Mucosa of rectum (tissue), 2 donors: ENCODE measurements around the gene CTNNA1.
"Not testable (repeated sequence)": the region's sequence is repeated elsewhere in the genome, so short reads cannot be mapped to it uniquely, and the experiment has no call there.

Experiments used
- H3K27ac ChIP-seq, 2 donors: one replicate each; pipeline ENCODE4 v1.7.0; 2013; ENCODE audit warnings: inconsistent platforms in 2 of 2, low read depth in 2 of 2, low read length in 2 of 2
- H3K27me3 ChIP-seq, 2 donors: one replicate each; pipeline ENCODE4 v1.7.0; 2013; ENCODE audit warnings: low read length in 2 of 2; ENCODE audit not compliant: control insufficient read depth in 2 of 2, insufficient read depth in 2 of 2
- H3K36me3 ChIP-seq, 2 donors: one replicate each; pipeline ENCODE4 v1.7.0; 2013; ENCODE audit warnings: low read length in 2 of 2; ENCODE audit not compliant: control insufficient read depth in 2 of 2, insufficient read depth in 2 of 2
- H3K4me1 ChIP-seq, 2 donors: one replicate each; pipeline ENCODE4 v1.7.0; 2013; ENCODE audit warnings: low read length in 2 of 2, mild to moderate bottlenecking in 1 of 2; ENCODE audit not compliant: control insufficient read depth in 2 of 2, insufficient read depth in 2 of 2
- H3K4me3 ChIP-seq, 2 donors: one replicate each; pipeline ENCODE4 v1.7.0; 2013; ENCODE audit warnings: low read length in 2 of 2
- H3K9ac ChIP-seq, 2 donors: one replicate each; pipeline ENCODE4 v1.7.0; 2013; ENCODE audit warnings: low read length in 2 of 2, low read depth in 1 of 2, mild to moderate bottlenecking in 1 of 2
- H3K9me3 ChIP-seq, 2 donors: one replicate each; pipeline ENCODE4 v1.7.0; 2013; ENCODE audit warnings: low read length in 2 of 2; ENCODE audit not compliant: control insufficient read depth in 2 of 2
- donor health status: healthy.
- donor health status: Normal muscosa, but diverticular disease.

Gene CTNNA1, protein sequence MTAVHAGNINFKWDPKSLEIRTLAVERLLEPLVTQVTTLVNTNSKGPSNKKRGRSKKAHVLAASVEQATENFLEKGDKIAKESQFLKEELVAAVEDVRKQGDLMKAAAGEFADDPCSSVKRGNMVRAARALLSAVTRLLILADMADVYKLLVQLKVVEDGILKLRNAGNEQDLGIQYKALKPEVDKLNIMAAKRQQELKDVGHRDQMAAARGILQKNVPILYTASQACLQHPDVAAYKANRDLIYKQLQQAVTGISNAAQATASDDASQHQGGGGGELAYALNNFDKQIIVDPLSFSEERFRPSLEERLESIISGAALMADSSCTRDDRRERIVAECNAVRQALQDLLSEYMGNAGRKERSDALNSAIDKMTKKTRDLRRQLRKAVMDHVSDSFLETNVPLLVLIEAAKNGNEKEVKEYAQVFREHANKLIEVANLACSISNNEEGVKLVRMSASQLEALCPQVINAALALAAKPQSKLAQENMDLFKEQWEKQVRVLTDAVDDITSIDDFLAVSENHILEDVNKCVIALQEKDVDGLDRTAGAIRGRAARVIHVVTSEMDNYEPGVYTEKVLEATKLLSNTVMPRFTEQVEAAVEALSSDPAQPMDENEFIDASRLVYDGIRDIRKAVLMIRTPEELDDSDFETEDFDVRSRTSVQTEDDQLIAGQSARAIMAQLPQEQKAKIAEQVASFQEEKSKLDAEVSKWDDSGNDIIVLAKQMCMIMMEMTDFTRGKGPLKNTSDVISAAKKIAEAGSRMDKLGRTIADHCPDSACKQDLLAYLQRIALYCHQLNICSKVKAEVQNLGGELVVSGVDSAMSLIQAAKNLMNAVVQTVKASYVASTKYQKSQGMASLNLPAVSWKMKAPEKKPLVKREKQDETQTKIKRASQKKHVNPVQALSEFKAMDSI

DNA sequence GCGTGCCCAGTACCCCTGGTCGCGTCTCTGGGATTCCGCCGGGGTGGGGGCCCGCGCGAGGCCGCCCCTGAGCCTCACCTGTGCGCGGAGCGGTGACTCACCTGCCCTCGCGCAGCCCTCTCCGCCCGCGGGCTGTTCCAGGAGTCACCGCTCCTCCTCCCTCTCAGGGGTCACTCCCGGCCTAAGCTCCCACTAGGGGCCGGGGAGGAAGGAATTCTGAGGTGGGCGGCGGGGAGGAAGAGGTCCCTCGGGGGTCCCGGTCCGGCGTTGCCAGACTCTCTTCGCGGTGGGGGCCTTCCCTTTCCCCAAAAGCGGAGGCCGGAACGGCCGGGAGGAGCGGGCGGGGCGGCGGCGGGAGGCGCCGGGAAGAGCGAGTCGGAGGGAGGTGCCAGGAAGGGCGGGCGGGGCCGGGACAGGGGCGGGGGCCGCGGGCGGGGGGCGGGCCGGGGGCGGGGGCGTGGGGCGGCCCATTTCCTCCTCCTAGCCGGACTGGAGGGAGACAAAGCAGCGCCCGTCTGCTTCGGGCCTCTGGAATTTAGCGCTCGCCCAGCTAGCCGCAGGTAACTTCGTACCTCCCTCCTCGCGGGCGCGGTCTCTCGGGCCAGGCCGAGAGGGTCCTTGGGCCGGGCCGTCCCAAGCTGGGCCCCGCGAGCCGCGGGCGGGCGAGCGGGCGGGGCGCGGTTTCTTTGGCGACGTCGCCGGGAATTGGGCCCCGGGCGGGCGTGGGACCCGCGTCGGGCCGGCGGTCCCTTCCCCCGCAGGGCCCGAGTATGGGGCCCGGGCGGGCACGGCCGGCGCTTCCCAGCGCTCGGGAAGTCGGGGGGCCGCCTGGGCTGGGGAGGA lies at the start of gene CTNNA1:
Gene CTNNA1, plus strand, starts transcription at position 475 of the 843 bp plus-strand sequence. CDS start 28,500 bp downstream, outside the sequence.
- Histone ChIP-seq H3K27me3 (no peaks in the 10 kb centered on the region), H3K9me3 (no peaks in the 10 kb centered on the region), H3K4me1 (peaks cover 10 to 20% of the 10 kb centered on the region in 2 donors)

DNA sequence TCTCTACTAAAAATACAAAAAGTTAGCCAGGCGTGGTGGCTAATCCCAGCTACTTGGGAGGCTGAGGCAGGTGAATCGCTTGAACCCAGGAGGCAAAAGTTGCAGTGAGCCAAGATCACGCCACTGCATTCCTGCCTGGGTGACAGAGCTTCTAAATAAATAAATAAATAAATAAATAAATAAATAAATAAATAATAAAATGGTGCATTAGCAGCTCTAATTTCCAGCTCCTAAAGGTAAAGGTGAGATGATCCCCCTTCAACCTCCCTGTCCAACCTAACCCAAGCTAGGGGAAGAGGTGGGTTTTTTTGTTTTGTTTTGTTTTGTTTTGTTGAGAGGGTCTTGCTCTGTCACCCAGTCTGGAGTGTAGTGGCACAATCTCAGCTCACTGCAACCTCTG lies 49.4 kb upstream of the CTNNA1 start:
- H3K9me3 ChIP-seq, H3K36me3 ChIP-seq, H3K9ac ChIP-seq, H3K4me3 ChIP-seq, H3K27ac ChIP-seq, H3K4me1 ChIP-seq, H3K27me3 ChIP-seq: not testable (repeated sequence)

More for the DNA sequence above, at the start of gene CTNNA1:
- Histone ChIP-seq H3K4me3 (peak within 1 kb of the TSS; percentile 84 to 87), H3K27ac (peak within 1 kb of the TSS; percentile 97 to 99), H3K9ac (peak within 1 kb of the TSS; percentile 85 to 93), H3K36me3 (peaks cover 0 to 6% of the 10 kb centered on the region in 2 donors)

DNA sequence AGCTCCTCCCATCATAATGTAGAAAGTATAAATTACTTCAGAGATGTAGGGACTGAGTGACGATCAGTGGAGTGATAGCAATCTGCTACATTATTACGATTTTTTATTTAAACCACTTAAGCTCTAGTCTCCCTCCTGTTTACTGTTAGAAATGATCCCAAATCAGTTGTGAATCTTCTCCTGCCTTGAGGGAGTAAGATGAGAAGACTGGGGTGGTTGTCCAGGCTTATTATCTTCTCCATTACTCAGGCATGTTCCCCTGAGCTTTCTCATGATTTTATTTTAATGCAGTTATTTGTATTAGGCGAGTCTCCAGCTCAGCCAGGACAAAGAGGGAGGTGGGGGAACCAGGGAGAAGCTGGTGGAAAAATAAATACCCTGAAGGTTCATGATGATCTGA lies 48.2 kb upstream of the CTNNA1 start:
- Histone ChIP-seq H3K4me1 (no peaks in the 10 kb centered on the region), H3K27ac (no peak overlapping the region), H3K9me3 (no peaks in the 10 kb centered on the region), H3K4me3 (no peak overlapping the region), H3K36me3 (no peaks in the 10 kb centered on the region), H3K9ac (no peak overlapping the region), H3K27me3 (peaks cover 0 to 3% of the 10 kb centered on the region in 2 donors)

DNA sequence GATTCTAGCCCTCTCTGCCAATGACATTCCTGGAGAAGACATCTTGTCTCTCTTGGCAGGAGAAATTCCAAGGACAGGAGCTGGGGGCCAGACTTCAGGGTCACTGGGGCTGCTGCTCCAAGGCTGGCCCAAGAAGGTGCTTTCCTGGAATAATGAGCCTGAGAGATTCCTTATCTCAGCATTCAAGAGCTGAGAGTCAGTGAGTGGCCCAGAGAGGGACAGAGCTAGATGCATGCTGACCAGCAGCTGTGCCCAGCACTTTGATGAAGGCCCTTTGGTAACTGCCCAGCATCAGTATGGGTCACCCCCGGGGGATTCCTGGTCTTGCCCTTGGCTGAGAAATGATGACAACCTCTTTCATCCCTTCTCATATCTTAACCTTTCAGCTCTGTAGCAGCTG lies 47.7 kb upstream of the CTNNA1 start:
- Histone ChIP-seq H3K36me3 (no peaks in the 10 kb centered on the region), H3K27ac (no peak overlapping the region)

DNA sequence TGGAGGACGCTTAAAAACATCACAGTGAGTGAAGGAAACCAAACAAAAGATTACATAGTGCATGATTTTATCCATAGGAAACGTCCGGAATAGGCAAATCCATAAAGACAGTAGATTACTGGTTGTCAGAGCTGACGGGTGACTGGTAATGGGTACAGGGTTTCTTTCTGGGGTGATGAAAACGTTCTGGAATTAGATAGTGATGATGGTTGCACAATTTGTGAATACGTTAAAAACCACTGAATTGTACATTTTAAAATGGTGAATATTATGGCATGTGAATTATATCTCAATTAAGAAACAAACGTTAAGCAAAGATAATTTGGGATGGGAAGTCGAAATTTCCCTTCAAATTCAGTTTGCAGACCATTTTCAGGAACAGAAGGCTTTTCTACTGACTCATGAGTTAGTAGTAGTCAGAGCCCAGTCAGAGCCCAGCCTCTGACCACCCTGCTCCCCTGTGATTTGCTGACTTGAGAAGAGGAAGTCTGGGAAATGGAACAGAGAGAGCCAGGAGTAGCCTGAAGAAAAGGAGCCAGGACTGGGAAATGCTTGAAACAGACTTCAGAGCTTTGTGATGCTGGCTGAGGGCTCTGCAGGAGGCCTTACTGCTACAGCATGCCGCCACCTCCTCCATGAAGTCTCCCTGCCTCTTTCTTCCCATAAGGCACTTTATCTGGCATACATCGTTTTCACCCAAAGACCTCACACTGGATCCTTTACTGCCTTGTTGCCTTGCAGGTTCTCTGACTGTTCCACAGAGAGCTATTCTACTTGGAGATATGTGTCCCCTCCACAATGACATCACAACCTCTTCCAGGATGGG lies 46.4 kb upstream of the CTNNA1 start:
- no peaks in the 10 kb centered on the region for H3K9me3 ChIP-seq
- no peak overlapping the region for H3K27ac ChIP-seq
- no peak overlapping the region for H3K4me3 ChIP-seq
- H3K4me1 ChIP-seq, result no peaks in the 10 kb centered on the region
- no peak overlapping the region for H3K9ac ChIP-seq
- peaks cover 0 to 3% of the 10 kb centered on the region in 2 donors for H3K27me3 ChIP-seq
- H3K36me3 ChIP-seq, result no peaks in the 10 kb centered on the region

More for the DNA sequence above, 47.7 kb upstream of the CTNNA1 start:
- H3K27me3 ChIP-seq, result peaks cover 0 to 3% of the 10 kb centered on the region in 2 donors
- H3K9me3 ChIP-seq, result no peaks in the 10 kb centered on the region
- H3K4me3 ChIP-seq, result no peak overlapping the region
- no peak overlapping the region for H3K9ac ChIP-seq
- no peaks in the 10 kb centered on the region for H3K4me1 ChIP-seq

DNA sequence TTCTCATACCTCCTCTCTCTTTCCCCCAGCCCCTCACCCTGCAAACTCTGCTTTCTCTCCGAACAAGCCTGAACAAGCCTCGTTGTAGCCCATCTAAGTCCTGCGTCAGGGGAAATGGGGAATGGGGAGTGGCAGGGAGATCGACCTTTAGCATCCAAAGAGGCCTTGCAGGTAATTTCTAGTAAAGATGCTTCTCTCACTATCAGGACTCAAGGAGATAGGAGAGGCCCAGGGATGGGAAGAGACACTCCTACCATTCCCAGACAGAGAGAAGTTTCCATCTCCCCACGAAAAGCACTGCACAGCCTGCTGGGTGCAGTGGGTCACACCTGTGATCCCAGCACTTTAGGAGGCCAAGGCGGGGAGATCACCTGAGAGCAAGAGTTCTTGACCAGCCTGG lies 44.4 kb upstream of the CTNNA1 start:
- no peaks in the 10 kb centered on the region for H3K4me1 ChIP-seq
- H3K27me3 ChIP-seq, result no peaks in the 10 kb centered on the region
- H3K9ac ChIP-seq, result no peak overlapping the region
- no peak overlapping the region for H3K27ac ChIP-seq
- H3K4me3 ChIP-seq, result no peak overlapping the region
- H3K36me3 ChIP-seq, result no peaks in the 10 kb centered on the region
- no peaks in the 10 kb centered on the region for H3K9me3 ChIP-seq

DNA sequence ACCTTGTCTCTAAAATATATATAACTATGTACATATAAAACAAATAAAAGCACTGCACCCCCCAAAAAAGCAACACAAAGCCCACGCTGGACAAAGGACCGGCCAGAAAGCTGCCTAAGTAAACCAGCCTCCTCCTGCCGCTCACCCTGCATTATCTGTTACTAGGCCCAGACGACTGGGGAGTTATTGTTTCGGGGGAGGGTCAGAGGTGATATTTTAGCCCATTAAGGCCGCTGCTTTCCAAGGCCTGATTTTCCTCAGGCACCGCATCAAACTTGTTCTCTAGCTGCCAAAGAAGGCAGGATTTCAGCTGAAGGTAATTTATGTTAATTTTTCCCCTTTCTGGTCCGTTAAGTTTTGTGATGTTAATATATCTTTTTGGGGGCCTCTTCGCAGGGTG lies 44.0 kb upstream of the CTNNA1 start:
- Histone ChIP-seq H3K27me3 (no peaks in the 10 kb centered on the region), H3K9me3 (no peaks in the 10 kb centered on the region), H3K9ac (no peak overlapping the region), H3K4me3 (no peak overlapping the region), H3K27ac (no peak overlapping the region), H3K36me3 (no peaks in the 10 kb centered on the region), H3K4me1 (no peaks in the 10 kb centered on the region)

DNA sequence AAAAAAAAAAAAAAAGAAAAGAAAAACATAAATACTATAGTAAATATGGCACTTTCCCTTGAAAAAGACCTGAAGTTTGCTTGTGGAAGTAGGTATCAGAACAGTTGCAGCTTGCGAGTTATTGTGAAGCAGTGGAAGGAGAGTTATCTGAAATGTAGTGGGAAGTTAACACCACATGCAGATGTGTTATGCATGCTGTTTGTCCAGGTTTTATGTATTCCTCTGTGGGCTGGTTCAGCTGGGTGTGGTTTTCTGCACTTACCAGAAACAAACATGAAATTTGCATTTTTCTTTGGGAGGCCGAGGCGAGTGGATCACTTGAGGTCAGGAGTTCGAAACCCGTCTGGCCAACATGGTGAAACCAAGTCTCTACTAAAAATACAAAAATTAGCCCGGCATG lies 42.1 kb upstream of the CTNNA1 start:
- no peaks in the 10 kb centered on the region for H3K4me1 ChIP-seq
- no peaks in the 10 kb centered on the region for H3K36me3 ChIP-seq
- H3K9ac ChIP-seq, result no peak overlapping the region
- H3K27me3 ChIP-seq, result no peaks in the 10 kb centered on the region
- H3K27ac ChIP-seq, result no peak overlapping the region
- no peaks in the 10 kb centered on the region for H3K9me3 ChIP-seq
- H3K4me3 ChIP-seq, result no peak overlapping the region

DNA sequence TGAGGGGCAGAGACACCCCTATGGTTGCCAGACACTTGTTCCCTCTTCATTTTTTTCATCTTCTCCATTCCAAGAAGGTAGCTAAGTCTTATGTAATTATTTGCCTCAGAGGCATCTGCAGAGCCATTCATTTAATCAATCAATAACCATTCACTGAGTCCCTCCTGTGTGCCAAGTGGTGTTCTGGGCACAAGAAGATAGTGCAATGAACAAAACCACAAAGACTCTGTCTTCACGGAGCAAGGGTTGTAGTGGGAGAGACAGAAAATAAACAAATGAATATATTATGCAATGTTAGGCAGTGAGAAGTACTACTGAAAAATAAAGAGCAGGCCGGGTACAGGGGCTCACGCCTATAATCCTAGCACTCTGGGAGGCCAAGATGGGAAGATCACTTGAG lies 41.4 kb upstream of the CTNNA1 start:
- H3K9me3 ChIP-seq, result no peaks in the 10 kb centered on the region
- no peak overlapping the region for H3K4me3 ChIP-seq
- no peak overlapping the region for H3K27ac ChIP-seq
- no peak overlapping the region for H3K9ac ChIP-seq
- H3K36me3 ChIP-seq, result no peaks in the 10 kb centered on the region
- H3K27me3 ChIP-seq, result no peaks in the 10 kb centered on the region
- no peaks in the 10 kb centered on the region for H3K4me1 ChIP-seq
